Breast epithelium (tissue), 4 donors: ENCODE measurements around the gene ERGIC1. TPM values are rescaled to one million over a fixed set of nuclear protein-coding genes. Genes with fewer than 3 reads are reported as not detected.

Experiments used
- DNase-seq, 2 donors: peaks; one replicate each; pipeline ENCODE4 v3.0.0-alpha.2; 2019; ENCODE audit warnings: low spot score in 2 of 2
- H3K27ac ChIP-seq, 2 donors: fragments of 200-600 bp; sonication (generic) in 1 of 2; one replicate each; pipeline ENCODE4 v1.5.1; 2016 to 2019; ENCODE audit warnings: mild to moderate bottlenecking in 1 of 2
- H3K27me3 ChIP-seq, 2 donors: fragments of 200-600 bp; sonication (generic) in 1 of 2; one replicate each; pipeline versions ENCODE4 v1.5.1 to v1.6.0; 2017 to 2019; ENCODE audit warnings: control low read depth in 1 of 2, mild to moderate bottlenecking in 1 of 2
- H3K36me3 ChIP-seq: fragments of 200-600 bp; one replicate; pipeline ENCODE4 v1.5.1; 2019
- H3K4me1 ChIP-seq, 2 donors: fragments of 200-600 bp; sonication (generic); one replicate each; pipeline ENCODE4 v1.5.1; 2016 to 2019; ENCODE audit warnings: control low read depth in 1 of 2
- H3K4me3 ChIP-seq, 3 donors: fragments of 200-600 bp; sonication (generic); 1 replicate in 2 of 3; 2 replicates in 1 of 3; pipeline ENCODE4 v1.5.1; 2016 to 2019; ENCODE audit warnings: mild to moderate bottlenecking in 3 of 3, moderate library complexity in 2 of 3
- H3K9me3 ChIP-seq, 2 donors: fragments of 200-600 bp; sonication (generic) in 1 of 2; one replicate each; pipeline ENCODE4 v1.5.1; 2016 to 2019; ENCODE audit warnings: control low read depth in 1 of 2
- CTCF ChIP-seq, 3 donors: fragments of 450-650 bp; IDR thresholded peaks; one replicate each; pipeline ENCODE4 v1.5.1; 2016 to 2017; ENCODE audit warnings: antibody characterized with exemption in 3 of 3, mild to moderate bottlenecking in 3 of 3, moderate library complexity in 3 of 3
- POLR2A ChIP-seq: fragments of 450-650 bp; IDR thresholded peaks from one replicate; pipeline ENCODE4 v1.6.1; 2016; ENCODE audit warnings: antibody characterized with exemption, mild to moderate bottlenecking, moderate library complexity
- POLR2AphosphoS5 ChIP-seq, 3 donors: sonication (generic); formaldehyde crosslinking; IDR thresholded peaks; one replicate each; pipeline ENCODE4 v1.6.1; 2017; ENCODE audit warnings: antibody characterized with exemption in 3 of 3
- intact Hi-C: fragments of 100-400 bp; cut with DNase I; formaldehyde crosslinking; loops from one replicate; pipeline ENCODE4 v1.15.1; 2023; ENCODE audit warnings: low total_unique reads
- total RNA-seq, 3 donors: library from RNA; depleted of rRNA; stranded (reverse); fragments of >200 nt; gene quantifications; one replicate each; pipeline ENCODE4 v1.1.0, GENCODE V29; 2016

ERGIC1 gene
- total RNA-seq, 3 donors from 2014 or later, result 86.6 to 139 (median 95.2) TPM

GRCh38 chr5:172874647-172875504 is 40.8 kb downstream of the ERGIC1 start:
- DNase-seq, result no peak
- H3K4me1 ChIP-seq, result peaks cover 0 to 28% of the 10 kb centered on the region in 2 donors
- no peaks in the 10 kb centered on the region for H3K36me3 ChIP-seq
- TF ChIP-seq POLR2A (no peak), POLR2AphosphoS5 (IDR thresholded peaks at IDR 0.05) (no peak), CTCF (IDR thresholded peaks at IDR 0.05) (no peak)
- intact Hi-C loops, result no loop called here
- H3K4me3 ChIP-seq, result no peak overlapping the region
- H3K27me3 ChIP-seq, result no peaks in the 10 kb centered on the region
- no peaks in the 10 kb centered on the region for H3K9me3 ChIP-seq
- peak overlapping the region; percentile 20 to 88 for H3K27ac ChIP-seq

- Histone ChIP-seq H3K4me3 (no peak overlapping the region), H3K27me3 (no peaks in the 10 kb centered on the region), H3K27ac (peak overlapping the region; percentile 20 to 55), H3K9me3 (no peaks in the 10 kb centered on the region), H3K36me3 (no peaks in the 10 kb centered on the region), H3K4me1 (peaks cover 0 to 19% of the 10 kb centered on the region in 2 donors)
- intact Hi-C loops, result no loop called here
- no peak for DNase-seq
- no peak for TF ChIP-seq POLR2A
- no peak for TF ChIP-seq POLR2AphosphoS5 (IDR thresholded peaks at IDR 0.05)
- TF ChIP-seq CTCF (IDR thresholded peaks at IDR 0.05), result no peak
These were observed 41.6 kb downstream of the ERGIC1 start for GRCh38 chr5:172875505-172876279.

GRCh38 chr5:172876578-172876977 is 42.5 kb downstream of the ERGIC1 start:
- no peak for DNase-seq
- intact Hi-C loops, result no loop called here
- Histone ChIP-seq H3K4me1 (peaks cover 0 to 13% of the 10 kb centered on the region in 2 donors), H3K9me3 (no peaks in the 10 kb centered on the region), H3K36me3 (no peaks in the 10 kb centered on the region), H3K27ac (no peak overlapping the region), H3K27me3 (no peaks in the 10 kb centered on the region), H3K4me3 (no peak overlapping the region)
- no peak for TF ChIP-seq CTCF (IDR thresholded peaks at IDR 0.05)
- no peak for TF ChIP-seq POLR2A
- no peak for TF ChIP-seq POLR2AphosphoS5 (IDR thresholded peaks at IDR 0.05)

- Histone ChIP-seq H3K9me3 (no peaks in the 10 kb centered on the region), H3K27ac (peak overlapping the region; percentile 71 to 87), H3K36me3 (no peaks in the 10 kb centered on the region), H3K27me3 (no peaks in the 10 kb centered on the region), H3K4me1 (peaks cover 0 to 10% of the 10 kb centered on the region in 2 donors), H3K4me3 (no peak overlapping the region)
- TF ChIP-seq CTCF (IDR thresholded peaks at IDR 0.05) (no peak), POLR2A (no peak), POLR2AphosphoS5 (IDR thresholded peaks at IDR 0.05) (no peak)
- DNase-seq, result no peak
- intact Hi-C loops, result no loop called here
These were observed 43.6 kb downstream of the ERGIC1 start for GRCh38 chr5:172877466-172878260.
